Fibroblast of peridontal ligament (primary cell): ENCODE results near the gene ABCA3.
A peak's percentile ranks its signal among the peaks of the same experiment; 100 is the strongest.
"Not testable (repeated sequence)": the region's sequence is repeated elsewhere in the genome, so short reads cannot be mapped to it uniquely, and the experiment has no call there.

ENCODE experiments used
- DNase-seq: peaks from one replicate; pipeline ENCODE4 v3.0.0-alpha.2; 2010; ENCODE audit errors: extremely low read depth

ABCA3 gene

DNA sequence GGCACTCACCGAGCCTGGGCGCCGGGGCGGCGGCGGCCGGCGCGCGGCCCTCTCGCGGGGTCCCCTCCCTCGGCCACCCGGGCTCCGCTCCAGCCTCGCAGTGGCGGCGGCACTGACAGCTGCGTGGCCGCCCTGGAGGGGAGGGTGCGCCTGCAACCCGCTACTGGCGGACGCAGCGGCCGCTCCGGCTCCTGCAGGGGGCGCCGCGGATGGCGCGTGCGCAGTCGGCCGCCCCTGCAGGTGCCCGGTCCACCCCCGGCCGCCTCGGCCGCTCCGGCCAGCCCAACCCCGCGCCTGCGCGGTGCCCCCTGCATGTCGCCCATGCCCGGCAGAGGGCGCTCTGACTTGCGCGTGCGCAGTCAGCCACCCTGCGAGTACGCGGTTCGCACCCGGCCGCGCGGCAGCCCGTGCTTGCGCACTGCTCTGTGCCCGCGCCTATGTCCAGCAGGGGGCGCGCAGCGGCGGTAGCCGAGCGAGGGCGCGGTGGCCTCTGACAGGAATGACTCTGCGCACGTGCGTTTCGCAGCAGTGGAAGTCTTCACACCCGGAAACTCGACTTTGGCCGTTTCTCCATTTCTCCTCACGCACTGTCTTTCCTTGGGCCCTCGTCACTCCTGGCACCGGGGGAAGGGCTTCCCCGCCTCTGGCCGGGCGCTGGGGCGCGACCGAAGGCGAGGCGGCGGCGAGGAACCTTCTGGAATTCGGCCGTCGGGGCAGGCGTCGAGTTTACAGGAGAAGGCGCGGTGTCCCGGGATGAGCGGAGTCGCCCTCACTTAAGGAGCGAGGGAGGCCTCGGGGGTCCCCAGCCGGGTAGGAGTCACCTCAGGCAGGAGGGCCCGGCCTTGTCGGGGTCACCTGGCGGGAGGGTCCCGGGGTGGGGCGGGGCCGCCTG, at the start of gene ABCA3:
TSS of gene ABCA3 (minus strand) at position 165 of the 892 bp plus-strand sequence. CDS start 14,262 bp downstream, outside the sequence.
- DNase-seq = peak; percentile 82

DNA sequence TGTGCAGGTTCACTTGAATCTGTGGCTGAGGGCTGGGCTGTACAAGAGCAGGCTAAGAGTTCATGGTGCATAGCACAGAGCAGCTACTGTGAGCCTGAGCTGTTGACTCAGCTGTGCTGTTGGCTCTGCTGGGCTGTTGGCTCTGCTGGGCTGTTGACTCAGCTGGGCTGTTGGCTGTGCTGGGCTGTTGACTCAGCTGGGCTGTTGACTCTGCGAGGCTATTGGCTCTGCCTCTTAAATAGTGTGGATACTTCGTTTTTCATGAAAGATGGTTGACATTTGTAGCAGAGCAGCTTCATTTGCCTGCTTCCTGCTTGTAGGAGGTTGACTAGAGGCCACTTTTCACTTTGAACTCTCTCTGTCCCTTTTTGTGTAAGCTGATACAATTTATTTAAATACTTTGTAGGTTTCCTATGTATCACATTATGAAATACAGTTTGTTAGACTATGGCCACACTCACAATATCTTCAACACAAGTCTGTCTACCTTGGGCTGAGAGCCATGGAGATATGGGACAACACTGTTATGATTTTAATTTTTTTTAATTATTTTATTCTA, 48.4 kb upstream of the ABCA3 start:
- peak; percentile 65 for DNase-seq

DNA sequence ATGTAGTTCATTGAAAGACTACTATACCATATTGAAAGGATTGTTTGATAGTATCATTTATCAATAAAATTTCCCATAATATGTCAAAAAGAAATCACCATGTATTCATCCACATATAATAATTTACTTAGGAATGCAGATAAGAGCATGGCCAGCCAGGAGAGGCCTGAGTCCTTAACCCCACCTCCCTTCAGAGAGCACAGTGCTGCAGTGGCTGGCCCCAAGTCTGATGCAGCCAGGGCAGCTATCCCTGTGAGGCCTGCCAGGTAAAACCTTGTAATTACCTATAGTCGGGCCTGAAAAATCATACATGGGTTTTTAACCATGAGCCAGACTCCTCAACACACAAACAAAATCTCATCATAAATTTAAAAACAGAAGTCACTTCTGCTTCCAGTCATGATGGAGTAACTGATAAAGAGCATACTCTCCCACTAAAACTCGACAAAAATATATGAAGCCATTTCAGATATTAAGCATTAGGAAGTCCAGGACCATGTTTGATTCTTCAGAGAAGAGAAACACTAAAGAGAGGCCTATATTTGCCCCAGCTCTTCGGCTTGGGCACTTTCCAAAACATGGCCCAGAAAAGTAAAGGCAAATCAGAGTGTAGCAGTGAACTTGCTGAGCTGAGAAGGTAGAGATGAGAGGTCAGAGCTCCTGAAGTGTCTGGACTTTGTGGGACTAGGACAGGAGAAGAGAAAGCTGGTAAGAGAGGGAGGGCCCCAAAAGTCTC, 47.8 kb upstream of the ABCA3 start:
- DNase-seq = no peak

DNA sequence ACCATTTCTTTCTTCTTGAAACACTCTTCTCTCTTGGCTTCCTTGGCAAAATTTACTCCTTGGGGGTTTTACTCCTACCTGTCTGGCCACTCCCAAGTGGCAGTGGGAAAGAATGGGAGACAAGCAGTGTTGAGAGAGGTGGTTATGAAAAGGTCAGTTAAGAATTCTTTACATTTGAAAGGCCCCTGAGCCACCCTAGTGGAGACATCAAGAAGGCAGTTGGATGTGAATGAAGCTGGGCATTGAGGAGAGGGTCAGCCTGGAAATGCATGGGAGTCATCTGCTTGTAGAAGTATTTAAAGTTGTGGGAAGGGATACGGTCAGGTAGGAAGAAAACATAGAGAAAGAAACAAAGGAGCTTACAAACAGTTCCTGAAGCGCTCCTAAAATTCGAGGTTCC, 46.5 kb upstream of the ABCA3 start:
- no peak for DNase-seq

DNA sequence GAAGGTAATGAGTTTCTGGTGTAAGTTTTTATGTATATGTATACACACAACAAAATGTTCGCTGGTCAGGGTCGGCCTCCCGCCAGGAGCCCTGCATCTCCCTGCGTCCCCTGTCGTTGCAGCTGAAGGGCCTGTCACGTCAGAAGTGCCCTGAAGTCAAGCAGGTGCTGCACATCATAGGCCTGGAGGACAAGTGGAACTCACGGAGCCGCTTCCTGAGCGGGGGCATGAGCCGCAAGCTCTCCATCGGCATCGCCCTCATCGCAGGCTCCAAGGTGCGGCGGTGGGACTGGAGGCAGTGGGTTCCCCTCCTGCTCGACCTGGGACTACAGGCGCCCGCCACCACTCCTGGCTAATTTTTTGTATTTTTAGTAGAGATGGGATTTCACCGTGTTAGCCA, 45.5 kb upstream of the ABCA3 start:
- not testable (repeated sequence) for DNase-seq

DNA sequence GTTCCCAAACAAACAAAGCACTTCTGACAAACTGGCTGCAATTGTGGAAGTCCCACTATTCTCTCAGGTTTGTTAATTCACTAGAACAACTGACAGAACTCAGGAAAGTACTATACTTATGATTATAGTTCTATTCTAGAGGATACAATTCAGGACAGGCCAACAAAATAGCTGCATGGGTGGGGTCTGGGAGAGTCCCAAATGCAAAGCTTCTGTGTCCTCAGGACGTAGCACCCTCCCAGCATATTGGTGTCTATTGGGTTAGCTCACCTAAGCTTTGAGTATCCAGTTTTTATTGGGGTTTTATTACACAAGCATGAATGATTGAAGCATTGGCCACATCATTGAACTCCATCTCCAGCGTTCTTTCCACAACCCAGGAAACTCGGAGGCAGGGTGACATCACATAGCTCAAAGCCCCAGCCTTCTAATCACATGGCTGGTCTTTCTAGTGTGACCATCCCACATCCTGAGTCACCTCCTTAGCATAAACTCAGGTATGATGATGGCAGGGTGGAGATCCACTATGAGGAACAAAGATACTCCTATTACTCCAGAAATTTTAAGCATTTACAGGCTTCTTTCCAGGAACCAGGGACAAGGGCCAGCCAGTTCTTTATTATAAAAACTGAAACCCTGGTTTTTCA, 44.8 kb upstream of the ABCA3 start:
- no peak for DNase-seq

DNA sequence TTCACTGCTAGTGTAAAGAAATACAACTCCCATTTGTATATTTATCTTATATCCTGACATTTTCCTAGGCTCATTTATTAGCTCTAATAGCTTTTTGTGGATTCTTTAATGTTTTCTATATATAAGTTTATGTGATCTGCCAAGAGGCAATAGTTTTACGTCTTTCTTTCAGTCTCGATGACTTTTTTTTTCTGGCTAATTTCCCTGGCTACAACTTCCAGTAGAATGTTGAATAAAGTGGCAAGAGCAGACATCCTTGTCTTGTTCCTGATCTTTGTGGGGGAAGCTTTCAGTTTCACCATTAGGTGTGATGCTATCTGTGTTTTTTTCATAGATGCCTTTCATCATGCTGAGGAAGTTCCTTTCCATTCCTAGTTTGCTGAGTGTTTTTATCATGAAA, 43.9 kb upstream of the ABCA3 start:
- DNase-seq = no peak

DNA sequence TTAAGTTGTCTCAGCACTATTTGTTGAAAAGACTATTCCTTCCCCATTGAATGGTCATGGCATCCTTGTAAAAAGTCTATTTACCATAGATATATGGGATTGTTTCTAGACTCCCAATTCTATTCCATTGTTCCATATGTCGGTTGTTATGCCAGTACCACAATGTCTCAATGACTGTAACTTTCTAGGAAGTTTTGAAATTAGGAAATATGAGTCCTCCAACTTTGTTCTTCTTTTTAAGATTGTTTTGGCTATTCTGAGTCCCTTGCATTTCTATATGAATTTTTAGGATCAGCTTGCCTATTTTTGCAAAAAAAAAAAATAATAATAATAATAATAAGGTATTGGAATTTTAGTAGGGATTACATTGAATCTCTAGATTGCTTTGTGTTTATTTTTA, 43.0 kb upstream of the ABCA3 start:
- no peak for DNase-seq

DNA sequence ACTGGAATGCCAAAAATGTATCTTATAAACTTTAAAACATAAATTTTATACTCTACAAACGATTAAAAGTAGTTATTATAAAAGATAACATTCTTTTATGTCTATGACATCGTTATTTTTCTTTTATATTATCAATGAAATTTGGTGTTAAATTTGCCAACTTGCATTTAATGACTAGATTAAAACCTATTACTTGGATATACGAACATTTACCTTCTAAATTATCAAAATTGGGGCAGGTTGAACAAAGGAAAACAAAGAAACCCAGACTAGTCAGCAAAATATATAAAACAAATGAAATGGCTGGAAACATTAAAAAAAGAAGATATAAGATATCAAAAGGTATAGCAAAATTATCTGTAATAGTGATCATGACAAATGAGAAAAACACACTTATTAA, 34.1 kb upstream of the ABCA3 start:
- no peak for DNase-seq

DNA sequence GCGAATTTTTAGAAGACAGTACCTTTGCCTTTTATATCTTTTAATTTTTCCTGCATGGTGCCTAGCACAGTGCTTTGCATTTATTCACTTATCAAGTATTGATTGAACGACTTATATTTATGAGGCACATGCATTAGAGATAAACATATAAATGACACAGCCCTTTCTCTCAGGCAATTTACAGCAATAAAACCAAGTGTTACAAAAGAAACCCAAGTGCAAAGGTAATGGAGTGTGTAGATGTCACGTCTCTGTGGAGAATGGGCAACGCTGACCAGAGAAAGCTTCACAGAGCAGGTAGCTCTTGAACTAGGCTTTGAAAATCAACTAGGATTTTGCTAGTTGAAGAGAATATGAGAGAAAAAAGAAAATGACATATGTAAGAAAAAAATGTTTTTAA, 32.6 kb upstream of the ABCA3 start:
- DNase-seq = no peak

DNA sequence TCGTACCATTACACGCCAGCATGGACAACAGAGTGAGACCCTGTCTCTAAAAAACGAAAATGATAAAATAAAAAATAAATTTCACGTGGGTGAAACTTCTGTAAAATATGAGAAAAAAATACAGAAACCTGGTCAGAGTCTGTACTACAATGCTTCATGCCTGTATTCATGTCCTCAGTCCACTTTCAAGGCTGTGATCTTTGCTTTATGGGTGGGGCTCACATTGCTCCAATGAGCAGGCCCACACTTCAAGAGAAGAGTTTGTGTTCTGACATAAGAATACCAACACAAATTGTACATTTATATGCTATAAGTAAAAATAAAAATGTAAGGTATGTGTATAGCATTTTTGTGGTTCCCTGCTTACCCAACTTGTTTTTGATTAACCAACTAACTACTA, 32.2 kb upstream of the ABCA3 start:
- DNase-seq = no peak

DNA sequence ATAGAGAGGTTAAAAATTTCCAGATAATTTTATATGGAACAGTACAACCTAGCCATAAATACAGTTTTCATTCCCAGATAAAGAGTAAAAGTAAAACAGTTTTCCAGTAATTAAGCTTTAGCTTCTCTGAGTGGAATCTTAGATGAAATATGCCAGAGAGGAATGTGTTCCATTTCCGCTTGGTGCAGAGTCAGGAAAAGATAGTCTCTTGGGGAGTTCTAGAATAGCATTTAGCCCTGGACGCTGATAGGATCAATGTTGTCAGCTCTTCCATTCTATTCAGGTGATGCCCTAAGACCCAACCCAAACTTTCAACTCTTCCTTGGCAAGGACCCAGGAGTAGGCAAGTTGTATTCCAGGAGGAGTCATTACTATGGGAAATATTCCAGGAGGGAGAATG, 30.9 kb upstream of the ABCA3 start:
- peak; percentile 12 for DNase-seq

DNA sequence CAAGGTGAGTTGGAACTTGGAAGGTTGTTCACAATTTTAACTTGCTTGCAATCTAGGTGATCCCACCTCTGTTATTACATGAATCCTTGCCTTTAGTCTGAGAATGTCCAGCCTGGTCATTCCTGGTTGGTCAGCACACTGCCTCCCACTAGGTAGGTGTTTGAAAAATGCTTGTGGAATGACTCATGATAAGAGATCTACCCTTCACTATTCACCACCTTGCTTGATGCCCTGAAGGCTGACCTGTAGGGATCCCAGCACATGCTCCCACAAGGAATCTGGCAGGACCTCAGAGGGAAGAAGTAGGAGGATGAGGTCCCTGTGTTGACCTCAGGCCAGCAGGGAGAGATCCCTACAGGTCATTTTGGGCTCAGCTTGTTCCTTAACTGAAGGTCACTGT, 30.2 kb upstream of the ABCA3 start:
- DNase-seq = no peak

DNA sequence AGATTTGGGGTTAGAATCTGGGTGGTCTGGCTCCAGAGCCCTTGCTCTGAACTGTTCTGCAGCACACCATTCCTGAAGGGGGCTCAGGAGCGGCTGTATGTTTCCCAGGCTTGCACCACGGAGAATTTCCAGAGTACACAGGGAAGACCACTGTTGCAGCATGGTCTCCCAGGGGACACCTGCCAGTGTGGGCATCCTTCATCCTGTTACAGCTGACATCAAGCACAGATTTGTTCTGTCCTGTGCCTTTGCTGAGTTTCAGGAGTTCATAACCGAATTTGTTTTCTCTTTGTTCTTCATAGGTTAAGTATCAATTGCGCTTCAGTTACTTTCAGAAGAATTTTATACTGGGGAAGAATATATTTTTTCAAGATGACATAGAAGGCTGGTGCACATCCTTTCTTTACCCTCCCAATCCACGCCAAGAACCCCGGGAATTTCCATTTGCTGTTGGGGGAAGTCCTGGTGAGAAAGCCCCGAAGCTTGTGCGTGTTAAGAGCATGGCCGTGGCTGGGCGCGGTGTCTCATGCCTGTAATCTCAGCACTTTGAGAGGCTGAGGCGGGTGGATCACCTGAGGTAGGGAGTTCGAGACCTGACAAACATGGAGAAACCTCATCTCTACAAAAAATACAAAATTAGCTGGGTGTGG, 26.3 kb upstream of the ABCA3 start:
- no peak for DNase-seq

DNA sequence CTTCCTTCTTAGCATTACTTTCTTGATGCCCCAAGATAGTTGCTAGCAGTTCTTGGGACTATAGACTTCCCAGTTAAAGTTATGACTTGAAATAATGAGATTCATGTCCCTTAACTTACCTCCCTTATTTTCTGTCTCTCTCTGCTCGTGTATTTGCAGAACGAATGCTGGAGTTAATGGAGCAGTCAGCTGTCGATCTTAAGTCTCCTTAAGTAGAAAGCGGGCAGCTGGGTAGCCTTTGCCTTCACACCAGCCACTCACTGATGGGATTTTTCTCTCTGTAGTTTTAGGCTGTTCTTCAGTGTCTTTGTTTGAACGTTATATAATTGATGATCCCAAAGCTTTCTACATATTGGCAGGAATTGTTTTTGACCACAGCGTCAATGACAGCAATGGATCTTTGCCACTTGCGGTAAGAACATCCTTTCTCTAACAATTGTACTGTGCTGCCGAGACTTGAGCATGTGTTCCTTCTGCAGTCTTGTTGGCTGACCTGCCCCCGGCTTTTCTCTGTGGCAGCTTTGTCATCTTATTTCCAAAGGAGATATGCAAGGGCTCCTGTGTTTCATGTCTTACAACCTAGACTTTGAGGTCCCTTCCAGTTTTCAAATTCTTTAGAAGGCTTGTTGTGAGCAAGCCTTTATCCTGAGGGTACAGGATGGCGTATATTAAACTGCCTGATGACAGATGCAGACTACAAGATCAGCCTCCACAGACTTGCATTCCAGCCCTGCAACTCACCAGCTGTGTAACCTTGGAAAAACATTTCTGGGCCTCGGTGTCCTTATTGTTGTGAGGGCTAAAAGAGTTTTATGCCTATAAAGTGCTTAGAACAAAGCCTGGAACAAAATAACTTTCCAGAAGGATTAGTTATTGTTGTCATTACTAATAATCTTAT, 25.1 kb upstream of the ABCA3 start:
- DNase-seq = peak; percentile 39

DNA sequence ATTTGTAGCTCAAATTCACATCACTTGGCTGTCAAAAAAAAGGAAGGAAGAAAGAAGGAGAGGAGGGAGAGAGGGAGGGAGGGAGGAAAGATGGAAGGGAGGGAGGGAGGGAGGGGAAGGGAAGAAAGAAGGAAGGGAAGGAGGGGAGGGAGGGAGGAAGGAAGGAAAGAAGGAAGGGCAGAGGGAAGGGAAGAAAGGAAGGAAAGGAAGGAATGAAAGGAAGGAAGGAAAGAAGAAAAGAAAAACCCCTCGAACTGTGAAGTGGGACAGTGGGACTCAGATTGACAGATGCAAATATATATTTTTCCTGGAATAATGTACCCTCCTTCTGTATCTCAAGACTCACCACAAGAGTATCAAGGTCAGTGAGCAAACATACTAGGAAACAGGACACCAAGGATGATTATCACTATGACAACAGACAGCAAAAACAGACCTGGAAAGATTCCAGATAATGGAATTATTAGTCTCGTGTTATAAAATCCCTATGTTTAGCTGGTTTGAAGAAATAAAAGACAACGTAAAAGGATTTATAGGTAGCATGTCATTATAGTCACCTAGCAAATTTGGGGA, 24.2 kb upstream of the ABCA3 start:
- no peak for DNase-seq

DNA sequence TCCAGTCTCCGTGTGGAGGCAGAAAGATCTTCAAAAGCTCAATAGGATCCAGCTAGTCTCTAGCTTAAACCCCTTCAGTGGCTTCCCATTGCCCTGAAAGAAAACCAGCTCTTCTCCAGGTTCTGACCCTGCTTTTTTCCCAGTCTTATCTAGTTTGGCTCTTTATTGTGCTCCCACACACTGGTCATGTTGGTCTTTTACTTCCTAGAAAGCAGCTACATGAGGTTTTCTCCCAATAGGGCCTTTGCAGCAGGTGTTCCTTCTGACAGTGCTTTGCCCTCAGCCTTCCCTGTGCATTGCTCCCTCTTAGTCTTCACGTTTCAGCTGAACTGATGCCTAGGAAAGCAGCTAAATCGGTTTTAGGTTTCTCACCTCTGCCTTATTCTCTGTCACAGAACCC, 21.7 kb upstream of the ABCA3 start:
- no peak for DNase-seq

DNA sequence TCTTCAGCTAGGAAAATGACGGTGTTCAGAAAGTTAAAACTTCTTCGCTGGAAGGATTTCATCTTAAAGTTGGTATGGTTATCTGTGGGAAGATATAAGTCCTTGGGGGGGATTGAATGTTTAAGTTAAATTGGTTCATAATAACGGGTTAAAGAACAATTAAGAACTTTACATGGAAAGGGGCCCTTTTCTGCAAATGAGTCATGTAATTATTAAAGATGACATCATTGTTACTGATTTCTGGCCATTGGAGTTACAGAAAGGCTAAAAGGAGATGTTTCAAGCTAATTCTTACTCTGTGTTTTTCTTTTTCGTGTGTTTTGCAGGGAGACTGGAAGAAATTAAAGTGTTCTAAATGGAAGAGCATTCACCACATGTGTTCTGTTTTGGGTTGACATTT, 20.6 kb upstream of the ABCA3 start:
- DNase-seq = no peak

DNA sequence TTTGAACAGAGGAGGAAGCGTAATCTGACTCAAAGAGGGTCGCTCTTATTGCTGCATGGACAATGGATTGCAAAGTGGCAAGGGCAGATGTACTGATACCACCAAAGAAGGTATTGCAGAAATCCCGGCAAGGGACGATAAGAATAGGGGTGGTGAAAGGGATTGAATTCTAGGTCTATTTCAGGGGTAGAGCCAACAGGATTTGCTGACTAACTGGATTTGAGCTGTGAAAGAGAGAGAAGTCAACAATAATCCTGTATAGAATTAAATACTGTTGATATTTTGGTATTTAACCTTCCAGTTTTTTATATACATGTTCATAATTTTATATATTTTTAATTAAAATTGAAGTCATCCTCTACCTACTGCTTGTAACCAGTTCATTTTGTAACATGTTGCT, 19.4 kb upstream of the ABCA3 start:
- no peak for DNase-seq

DNA sequence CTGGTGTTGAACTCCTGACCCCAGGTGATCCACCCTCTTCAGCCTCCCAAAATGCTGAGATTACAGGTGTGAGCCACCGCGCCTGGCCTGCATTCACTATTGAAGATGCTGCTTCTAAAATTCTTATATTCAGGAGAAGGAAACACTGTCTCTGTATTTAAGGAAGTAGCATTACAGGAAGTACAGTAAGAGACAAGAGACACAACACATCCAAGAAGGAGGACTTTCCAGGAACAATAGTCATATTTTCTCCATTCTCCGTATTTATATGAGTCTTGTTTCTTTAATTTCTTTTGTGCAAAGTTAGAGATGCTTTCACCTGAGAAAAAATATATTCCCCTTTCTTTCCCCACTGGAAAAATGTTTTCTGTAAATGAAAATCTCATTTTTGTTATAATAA, 18.3 kb upstream of the ABCA3 start:
- no peak for DNase-seq
